HFFc6 (cell line): ENCODE data around the gene DIRAS3. TPM values are rescaled to one million over a fixed set of nuclear protein-coding genes. Genes with fewer than 3 reads are reported as not detected.

Experiments
- DNase-seq: peaks from one replicate; pipeline ENCODE4 v3.0.0-alpha.2; 2018
- H3K27ac Mint-ChIP-seq: 2 replicates; pipeline ENCODE4 v1.8.0; 2020; ENCODE audit warnings: mild to moderate bottlenecking, mixed read lengths
- H3K27me3 Mint-ChIP-seq: 2 replicates; pipeline ENCODE4 v1.8.0; 2021; ENCODE audit warnings: mild to moderate bottlenecking, moderate library complexity, mixed read lengths; ENCODE audit not compliant: insufficient read depth
- H3K36me3 Mint-ChIP-seq: 2 replicates; pipeline ENCODE4 v1.8.0; 2021; ENCODE audit warnings: low read depth, mixed read lengths
- H3K4me1 Mint-ChIP-seq: 2 replicates; pipeline ENCODE4 v1.8.0; 2020; ENCODE audit warnings: low read depth, mixed read lengths
- H3K4me3 Mint-ChIP-seq: 2 replicates; pipeline ENCODE4 v1.8.0; 2020; ENCODE audit warnings: mild to moderate bottlenecking, moderate library complexity, mixed read lengths
- H3K9me3 Mint-ChIP-seq: 2 replicates; pipeline ENCODE4 v1.8.0; 2020; ENCODE audit warnings: mild to moderate bottlenecking, mixed read lengths
- total RNA-seq, 6 experiments: library from RNA; stranded (reverse); fragmentation: NEBNext Ultra II Directional; extraction: Animal tissue kit (Norgen Biotek cat#: 25700); gene quantifications; 2 replicates in 1 of 6; 3 replicates in 5 of 6; pipeline ENCODE4 v1.2.3, GENCODE V29; 2021
- TF ChIP-seq, protein P1 (sequence below): fragments of 200-600 bp; sonication (generic); IDR thresholded peaks from 2 replicates; pipeline ENCODE4 v1.5.0; 2021; ENCODE audit warnings: antibody characterized with exemption, mild to moderate bottlenecking

Gene DIRAS3
- total RNA-seq, 6 experiments from 2014 or later = 0.81 to 2.7 (median 1.1) TPM

DNA sequence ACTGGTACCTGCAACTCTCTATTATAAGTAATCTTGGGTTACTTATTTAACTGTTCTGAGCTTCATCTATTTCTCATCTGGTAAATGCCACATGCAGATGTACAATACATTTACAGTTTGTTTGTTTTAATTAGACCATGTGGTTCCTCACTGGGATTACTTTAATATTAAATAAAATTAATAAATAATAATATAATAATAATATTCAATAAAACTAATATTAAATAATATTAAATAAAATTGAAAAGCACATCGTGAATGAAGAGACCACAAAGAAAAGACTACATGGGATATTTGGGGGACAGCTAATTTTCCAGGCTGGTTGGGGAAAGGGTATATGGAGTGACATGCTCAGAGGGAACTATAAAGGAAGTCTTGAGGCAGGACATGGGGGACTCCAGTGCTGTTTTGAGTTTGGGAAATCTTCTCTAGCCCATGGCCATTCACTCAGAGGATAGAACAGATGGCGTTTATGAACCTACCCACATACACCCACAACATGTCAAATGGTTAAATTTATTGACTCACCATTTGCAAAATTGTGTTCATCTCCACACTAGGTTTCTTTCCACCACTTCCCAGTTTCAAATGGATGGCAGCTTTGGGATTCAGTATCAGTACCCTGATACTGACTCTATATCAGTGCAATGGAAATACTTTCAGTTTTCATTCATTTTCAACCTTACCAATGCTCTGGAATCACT is 25.6 kb downstream of the DIRAS3 start:
- H3K27me3 Mint-ChIP-seq = no peaks in the 10 kb centered on the region; the same call in 1 of the 2 replicates
- no peaks in the 10 kb centered on the region for H3K36me3 Mint-ChIP-seq
- DNase-seq = no peak
- no peaks in the 10 kb centered on the region for H3K9me3 Mint-ChIP-seq
- TF ChIP-seq, protein P1, sequence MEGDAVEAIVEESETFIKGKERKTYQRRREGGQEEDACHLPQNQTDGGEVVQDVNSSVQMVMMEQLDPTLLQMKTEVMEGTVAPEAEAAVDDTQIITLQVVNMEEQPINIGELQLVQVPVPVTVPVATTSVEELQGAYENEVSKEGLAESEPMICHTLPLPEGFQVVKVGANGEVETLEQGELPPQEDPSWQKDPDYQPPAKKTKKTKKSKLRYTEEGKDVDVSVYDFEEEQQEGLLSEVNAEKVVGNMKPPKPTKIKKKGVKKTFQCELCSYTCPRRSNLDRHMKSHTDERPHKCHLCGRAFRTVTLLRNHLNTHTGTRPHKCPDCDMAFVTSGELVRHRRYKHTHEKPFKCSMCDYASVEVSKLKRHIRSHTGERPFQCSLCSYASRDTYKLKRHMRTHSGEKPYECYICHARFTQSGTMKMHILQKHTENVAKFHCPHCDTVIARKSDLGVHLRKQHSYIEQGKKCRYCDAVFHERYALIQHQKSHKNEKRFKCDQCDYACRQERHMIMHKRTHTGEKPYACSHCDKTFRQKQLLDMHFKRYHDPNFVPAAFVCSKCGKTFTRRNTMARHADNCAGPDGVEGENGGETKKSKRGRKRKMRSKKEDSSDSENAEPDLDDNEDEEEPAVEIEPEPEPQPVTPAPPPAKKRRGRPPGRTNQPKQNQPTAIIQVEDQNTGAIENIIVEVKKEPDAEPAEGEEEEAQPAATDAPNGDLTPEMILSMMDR = no peak
- H3K4me3 Mint-ChIP-seq = no peak overlapping the region
- no peaks in the 10 kb centered on the region for H3K4me1 Mint-ChIP-seq
- no peak overlapping the region for H3K27ac Mint-ChIP-seq

DNA sequence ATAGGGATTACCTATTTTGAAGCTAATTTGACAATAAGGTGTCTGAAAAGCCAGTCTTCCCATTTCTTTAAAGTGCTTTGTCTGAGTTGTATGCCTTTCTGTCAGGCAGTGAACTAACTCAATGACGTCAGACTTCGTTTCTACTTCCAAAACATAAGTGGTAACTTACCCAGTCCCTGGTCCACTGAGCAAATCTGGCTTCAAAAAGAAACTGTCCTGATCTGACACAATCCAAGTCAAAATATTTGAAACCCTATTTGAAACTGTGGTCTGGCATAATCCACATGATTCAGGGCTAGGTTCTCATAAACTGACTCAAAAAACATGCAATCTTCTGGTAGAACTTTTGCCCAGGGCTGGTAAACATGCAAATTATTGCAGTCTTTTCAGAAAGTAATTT is 34.0 kb downstream of the DIRAS3 start:
- TF ChIP-seq, protein P1 = no peak
- no peak overlapping the region for H3K27ac Mint-ChIP-seq

DNA sequence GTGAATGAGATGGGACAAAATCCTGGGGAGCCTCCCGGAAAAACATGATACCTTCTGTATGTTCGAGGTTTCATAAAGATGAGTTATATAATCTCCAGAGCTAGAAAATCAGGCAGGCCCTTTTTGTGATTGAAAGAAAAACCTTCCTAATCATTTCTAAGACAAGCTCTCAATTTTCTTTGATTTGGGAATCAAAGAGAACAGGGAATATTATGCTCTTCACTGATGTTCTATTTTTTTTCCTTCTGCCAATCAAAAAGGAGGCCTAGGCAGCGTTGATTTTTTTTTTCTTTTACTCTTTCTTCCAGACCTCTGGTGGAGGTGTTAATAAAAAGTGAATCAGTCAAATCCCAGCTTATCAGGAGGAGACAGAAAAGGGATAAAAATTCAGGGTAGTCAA is 34.5 kb downstream of the DIRAS3 start:
- H3K27ac Mint-ChIP-seq = no peak overlapping the region
- no peak overlapping the region for H3K4me3 Mint-ChIP-seq
- DNase-seq = no peak
- H3K4me1 Mint-ChIP-seq = peaks cover 20% of the 10 kb centered on the region
- H3K36me3 Mint-ChIP-seq = no peaks in the 10 kb centered on the region
- no peaks in the 10 kb centered on the region for H3K27me3 Mint-ChIP-seq
- TF ChIP-seq, protein P1 = no peak
- no peaks in the 10 kb centered on the region for H3K9me3 Mint-ChIP-seq

More for the DNA sequence above, 34.0 kb downstream of the DIRAS3 start:
- no peak for DNase-seq
- H3K4me3 Mint-ChIP-seq = no peak overlapping the region
- H3K36me3 Mint-ChIP-seq = no peaks in the 10 kb centered on the region
- peaks cover 18% of the 10 kb centered on the region for H3K4me1 Mint-ChIP-seq
- no peaks in the 10 kb centered on the region for H3K9me3 Mint-ChIP-seq
- H3K27me3 Mint-ChIP-seq = no peaks in the 10 kb centered on the region

DNA sequence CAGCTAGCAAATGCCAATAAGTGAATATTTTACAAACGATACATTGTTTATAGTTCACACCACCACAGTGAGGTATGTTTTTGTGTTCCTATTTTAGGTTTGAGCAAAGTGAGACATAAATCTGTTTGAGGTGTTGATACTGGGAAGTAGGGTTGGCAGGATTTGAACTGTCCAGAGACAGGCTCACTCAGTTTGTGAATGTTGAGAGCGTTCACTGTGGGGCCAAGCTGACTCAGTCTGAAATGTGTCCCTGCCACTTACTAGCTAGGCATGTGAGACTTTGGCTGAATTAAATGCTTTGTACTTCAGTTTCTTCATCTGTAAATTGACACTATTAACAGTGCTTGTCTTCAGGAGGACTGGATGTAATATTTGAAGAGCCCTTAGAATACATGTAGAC is 35.1 kb downstream of the DIRAS3 start:
- H3K36me3 Mint-ChIP-seq = no peaks in the 10 kb centered on the region
- no peak overlapping the region for H3K27ac Mint-ChIP-seq
- H3K9me3 Mint-ChIP-seq = no peaks in the 10 kb centered on the region
- DNase-seq = no peak
- TF ChIP-seq, protein P1 = no peak
- H3K4me3 Mint-ChIP-seq = no peak overlapping the region
- peaks cover 24% of the 10 kb centered on the region for H3K4me1 Mint-ChIP-seq
- no peaks in the 10 kb centered on the region for H3K27me3 Mint-ChIP-seq

DNA sequence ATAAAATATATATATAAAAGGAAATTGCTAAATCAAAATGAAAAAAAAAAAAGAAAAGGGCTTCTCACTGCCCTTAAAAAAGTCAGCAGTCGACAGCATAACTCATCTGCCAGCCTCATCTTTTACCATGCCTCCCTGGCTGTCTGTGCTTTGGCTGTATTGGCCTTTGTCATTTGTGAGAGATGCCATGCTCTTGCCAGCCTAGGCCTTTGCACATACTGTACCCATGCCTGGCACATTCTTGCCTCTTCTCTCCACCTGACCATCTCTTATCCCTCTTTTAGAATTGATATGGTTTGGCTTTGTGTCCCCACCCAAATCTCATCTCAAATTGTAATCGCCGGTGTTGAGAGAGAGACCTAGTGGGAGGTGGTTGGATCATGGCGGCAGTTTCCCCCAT is 37.1 kb downstream of the DIRAS3 start:
- TF ChIP-seq, protein P1 = no peak
- no peaks in the 10 kb centered on the region for H3K27me3 Mint-ChIP-seq
- H3K4me1 Mint-ChIP-seq = peaks cover 27% of the 10 kb centered on the region
- no peaks in the 10 kb centered on the region for H3K9me3 Mint-ChIP-seq
- DNase-seq = no peak
- H3K36me3 Mint-ChIP-seq = no peaks in the 10 kb centered on the region
- no peak overlapping the region for H3K4me3 Mint-ChIP-seq
- H3K27ac Mint-ChIP-seq = no peak overlapping the region
